Ramos (cell line): ENCODE data around the gene GRID2IP.
"Not testable (repeated sequence)": the region's sequence is repeated elsewhere in the genome, so short reads cannot be mapped to it uniquely, and the experiment has no call there.

Source experiments
- in situ Hi-C: fragments of 300-500 bp; cut with MboI; formaldehyde crosslinking; loops from one replicate; pipeline ENCODE4 v1.14.3; 2022; ENCODE audit warnings: low sequenced_read_pairs; ENCODE audit not compliant: unreplicated experiment

The GRID2IP gene

GRCh38 chr7:6458676-6459075 is 92.6 kb downstream of the GRID2IP start:
- in situ Hi-C loops = not testable (repeated sequence)

DNA sequence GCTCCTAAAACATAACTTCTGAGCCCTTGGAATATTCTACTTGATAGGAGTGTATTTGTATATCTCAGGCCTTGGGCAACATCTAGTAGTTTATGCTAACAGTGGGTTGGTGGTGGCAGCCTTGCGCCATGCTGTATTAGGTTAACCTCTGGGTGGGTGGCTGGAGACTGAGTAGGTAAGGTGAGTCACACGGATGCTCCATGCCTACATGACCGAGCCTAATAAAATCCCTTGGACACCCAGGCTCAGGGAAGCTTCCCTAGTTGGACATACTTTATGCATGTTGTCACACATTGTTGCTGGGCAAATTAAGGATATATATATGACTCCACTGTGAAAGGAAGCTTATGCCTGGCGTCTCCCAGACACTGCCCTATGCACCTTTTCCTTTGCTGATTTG is 97.5 kb downstream of the GRID2IP start:
- in situ Hi-C loops = no loop called here

DNA sequence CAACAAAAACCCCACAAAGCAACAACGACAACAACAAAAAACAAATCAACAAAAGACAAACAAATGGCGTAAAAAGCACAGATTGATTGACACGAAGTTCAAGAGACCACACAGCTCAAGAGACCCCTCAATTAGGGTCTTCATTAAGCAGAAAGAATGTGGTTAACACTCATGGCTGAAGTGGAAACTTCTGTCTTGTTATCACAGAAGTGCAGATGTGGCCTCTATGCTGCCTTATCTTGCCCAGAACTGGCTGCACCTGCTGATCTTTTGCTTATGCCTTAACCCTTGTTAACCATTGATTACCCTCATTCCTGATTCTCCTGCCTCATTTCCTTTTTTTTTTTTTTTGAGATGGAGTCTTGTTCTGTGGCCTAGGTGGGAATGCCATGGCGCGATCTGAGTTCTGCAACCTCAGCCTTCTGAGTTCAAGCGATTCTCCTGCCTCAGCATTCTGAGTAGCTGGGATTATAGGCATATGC is 100.0 kb downstream of the GRID2IP start:
- in situ Hi-C loops = no loop called here

DNA sequence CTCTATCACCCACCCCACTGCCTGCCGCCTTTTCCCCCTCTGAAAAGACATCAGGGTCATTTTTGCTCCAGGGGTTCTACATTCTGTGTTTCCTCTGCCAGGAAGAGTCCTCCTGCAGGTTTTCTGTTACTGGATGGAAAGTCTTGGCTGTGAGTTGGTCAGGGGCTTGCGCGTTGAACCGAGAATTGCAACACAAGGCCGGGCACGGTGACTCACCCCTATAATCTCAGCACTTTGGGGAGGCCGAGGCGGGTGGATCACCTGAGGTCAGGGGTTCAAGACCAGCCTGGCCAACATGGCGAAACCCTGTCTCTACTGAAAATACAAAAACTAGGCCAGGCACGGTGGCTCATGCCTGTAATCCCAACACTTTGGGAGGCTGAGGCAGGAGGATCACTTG is 100.7 kb downstream of the GRID2IP start:
- in situ Hi-C loops = not testable (repeated sequence)

DNA sequence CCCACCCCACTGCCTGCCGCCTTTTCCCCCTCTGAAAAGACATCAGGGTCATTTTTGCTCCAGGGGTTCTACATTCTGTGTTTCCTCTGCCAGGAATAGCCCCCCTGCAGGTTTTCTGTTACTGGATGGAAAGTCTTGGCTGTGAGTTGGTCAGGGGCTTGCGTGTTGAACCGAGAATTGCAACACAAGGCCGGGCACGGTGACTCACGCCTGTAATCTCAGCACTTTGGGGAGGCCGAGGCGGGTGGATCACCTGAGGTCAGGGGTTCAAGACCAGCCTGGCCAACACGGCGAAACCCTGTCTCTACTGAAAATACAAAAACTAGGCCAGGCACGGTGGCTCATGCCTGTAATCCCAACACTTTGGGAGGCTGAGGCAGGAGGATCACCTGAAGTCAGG is 101.4 kb downstream of the GRID2IP start:
- in situ Hi-C loops = loop anchor here (10.0 kb wide), 1 partner anchor 455 kb away; no protein-coding TSS in a partner anchor

GRCh38 chr7:6448943-6449543 is 102.2 kb downstream of the GRID2IP start:
- in situ Hi-C loops = loop anchor here (10.0 kb wide), 1 partner anchor 454 kb away; no protein-coding TSS in a partner anchor

DNA sequence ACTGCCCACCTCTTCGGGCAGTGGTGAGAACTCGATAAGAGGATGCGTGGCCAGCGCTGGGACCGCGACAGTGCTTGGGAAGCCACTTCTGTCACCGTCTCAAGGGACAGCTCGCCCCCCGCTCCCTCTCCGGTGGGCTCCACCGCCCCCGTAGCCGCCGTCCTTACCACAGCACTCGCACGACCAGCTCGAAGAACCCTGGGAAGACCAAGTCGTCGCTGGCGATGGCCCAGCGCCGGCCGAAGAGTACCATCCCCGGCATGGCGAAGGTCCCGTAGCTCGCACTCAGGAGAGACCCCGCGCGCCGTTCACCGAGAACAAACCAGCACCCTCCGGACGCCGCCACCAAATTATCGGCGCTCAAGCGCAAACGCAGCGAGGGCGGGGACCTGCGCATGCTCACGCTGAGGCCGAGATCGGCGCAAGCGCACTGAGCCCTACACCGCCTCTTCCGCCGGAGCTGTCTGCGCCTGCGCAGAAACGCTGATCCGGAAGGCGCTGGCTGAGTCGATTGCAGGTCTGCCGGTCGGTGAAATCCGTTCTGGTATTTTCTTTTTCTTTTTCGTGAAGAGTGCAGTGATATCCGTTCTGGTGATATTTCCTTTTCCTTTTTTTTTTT is 103.6 kb downstream of the GRID2IP start, which contains the start of gene DAGLB:
DAGLB (minus strand) TSS at position 374 of the 619 bp plus-strand sequence; CDS start at position 262, 112 bp downstream.
- in situ Hi-C loops = loop anchor here (10.0 kb wide), 1 partner anchor 453 kb away; no protein-coding TSS in a partner anchor
